ENCODE measurements around the gene CTCFL.
A peak's percentile ranks its signal among the peaks of the same experiment; 100 is the strongest.

CTCFL gene

DNA sequence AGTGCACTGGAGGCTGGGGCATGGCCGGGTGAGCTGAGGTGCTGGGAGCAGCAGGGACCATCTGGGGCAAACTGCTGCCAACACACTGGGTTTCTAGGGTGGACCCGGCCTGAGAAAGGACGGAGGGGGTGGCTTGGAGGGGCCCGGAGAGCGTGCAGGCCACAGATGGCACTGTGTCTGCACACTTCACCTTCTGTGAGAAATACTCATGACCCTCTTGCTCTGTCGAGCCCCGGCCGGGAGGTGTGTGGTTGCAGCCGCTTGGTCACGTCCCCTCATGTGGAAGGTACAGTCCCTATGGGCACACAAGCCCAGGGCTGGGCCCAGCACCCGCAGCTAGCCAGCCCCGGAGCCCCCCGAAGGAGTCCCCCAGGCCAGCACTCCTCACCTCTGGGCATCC lies 74.0 kb downstream of the CTCFL start:
- peak overlapping the region; percentile 15 for H3K4me3 ChIP-seq (ENCODE audit: low read depth, low read length)
- DNase-seq (ENCODE audit: low read depth) = no peak
- TF ChIP-seq, protein P1, sequence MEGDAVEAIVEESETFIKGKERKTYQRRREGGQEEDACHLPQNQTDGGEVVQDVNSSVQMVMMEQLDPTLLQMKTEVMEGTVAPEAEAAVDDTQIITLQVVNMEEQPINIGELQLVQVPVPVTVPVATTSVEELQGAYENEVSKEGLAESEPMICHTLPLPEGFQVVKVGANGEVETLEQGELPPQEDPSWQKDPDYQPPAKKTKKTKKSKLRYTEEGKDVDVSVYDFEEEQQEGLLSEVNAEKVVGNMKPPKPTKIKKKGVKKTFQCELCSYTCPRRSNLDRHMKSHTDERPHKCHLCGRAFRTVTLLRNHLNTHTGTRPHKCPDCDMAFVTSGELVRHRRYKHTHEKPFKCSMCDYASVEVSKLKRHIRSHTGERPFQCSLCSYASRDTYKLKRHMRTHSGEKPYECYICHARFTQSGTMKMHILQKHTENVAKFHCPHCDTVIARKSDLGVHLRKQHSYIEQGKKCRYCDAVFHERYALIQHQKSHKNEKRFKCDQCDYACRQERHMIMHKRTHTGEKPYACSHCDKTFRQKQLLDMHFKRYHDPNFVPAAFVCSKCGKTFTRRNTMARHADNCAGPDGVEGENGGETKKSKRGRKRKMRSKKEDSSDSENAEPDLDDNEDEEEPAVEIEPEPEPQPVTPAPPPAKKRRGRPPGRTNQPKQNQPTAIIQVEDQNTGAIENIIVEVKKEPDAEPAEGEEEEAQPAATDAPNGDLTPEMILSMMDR (IDR thresholded peaks at IDR 0.05; ENCODE audit: low read depth, low read length, missing control alignments) = no peak

DNA sequence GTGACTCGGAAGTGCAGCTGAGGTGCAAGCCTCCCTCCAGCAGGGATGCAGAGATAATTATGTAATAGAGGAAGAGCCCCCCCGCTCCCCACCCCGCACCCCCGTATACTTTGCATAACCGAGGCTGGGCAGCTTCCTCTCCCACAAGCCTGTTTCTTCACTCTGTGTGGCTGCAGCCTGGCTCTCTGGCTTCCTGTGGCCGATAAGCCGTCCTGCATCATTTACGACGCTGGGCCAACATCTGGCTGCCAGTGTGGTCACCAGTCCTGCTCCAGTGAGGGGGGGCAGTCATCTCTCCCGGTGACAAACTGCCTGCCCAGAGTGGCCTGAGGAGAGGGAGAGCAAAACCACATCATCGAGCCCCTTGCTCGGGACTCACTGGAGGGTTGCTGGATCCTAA lies 74.5 kb downstream of the CTCFL start:
- TF ChIP-seq, protein P1 (IDR thresholded peaks at IDR 0.05; ENCODE audit: low read depth, low read length, missing control alignments) = no peak
- H3K4me3 ChIP-seq (ENCODE audit: low read depth, low read length) = peak overlapping the region; percentile 15
- peak; percentile 61 for DNase-seq (ENCODE audit: low read depth)

DNA sequence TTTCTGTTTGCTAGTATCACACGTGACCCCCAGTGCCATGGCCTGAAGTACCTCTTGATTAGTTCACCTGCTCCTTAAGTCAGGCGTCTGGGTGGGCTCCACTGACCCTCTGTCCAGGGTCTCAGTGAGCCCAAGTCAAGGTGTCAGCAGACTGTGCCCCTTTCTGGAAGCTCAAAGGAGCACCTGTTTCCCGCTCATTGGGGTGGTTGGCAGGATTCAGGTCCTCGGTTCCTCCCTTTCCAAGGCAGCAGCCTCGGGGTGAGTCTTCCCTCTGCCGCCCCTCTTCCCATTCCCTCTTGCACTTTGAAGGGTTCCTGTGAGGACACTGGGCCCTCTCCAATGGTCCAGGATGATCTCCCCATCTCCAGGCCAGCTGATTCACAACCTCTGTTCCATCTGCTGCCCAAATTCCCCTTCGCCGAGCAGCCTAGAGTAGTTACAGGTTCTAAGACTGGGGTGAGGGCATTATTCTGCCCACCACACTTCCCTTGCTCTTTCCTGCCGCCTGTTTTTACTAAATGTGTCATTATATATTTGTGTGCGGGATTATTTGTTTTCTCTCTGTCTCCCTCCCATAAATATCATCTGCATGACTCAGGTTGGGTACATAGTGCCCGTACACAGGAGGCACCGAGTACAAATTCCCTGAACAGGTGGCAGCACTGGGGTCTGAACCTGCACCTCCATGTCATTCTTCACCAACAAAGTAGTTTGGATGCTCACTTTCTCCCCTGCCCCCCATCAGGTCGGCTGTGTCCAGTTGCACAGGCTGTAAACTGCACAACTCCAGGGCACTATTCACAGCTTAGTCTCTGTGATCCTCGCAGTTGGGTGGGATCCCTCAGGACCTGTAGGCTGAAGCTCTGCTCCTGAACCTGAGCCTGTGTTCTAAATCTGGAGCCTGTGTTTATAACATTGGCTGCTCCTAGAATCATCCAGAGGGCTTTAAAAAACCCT lies 75.3 kb downstream of the CTCFL start:
- no peak overlapping the region for H3K4me3 ChIP-seq (ENCODE audit: low read depth, low read length)
- no peak for DNase-seq (ENCODE audit: low read depth)
- TF ChIP-seq, protein P1 (IDR thresholded peaks at IDR 0.05; ENCODE audit: low read depth, low read length, missing control alignments) = no peak

DNA sequence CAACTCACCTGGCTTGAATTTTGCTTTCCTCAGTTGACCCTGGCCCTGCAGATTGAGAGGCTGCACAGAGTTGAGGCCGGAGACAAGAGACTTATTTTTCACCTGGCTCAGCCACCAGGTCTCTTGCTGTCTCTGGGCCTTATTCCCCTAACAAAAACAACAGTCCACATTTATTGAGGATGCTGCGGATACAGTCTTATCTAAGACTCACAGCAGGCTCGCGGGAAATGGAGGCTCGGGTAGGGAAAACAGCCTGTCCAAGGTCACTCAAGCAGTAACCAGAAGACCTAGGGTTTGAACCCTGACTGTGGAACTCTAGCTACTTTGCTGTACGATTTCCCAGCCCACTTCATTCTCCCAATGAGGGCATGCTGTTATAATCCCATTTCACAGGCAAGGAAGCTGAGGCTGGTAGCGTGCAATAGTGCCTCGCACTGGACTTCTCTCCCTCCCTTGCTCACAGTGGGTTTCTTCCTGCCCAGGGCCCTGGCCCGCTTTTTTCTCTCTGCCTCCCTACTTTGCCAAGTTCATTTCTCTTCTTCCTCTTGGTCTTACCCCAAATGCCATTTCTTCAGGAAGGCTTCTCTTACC lies 76.1 kb downstream of the CTCFL start:
- no peak overlapping the region for H3K4me3 ChIP-seq (ENCODE audit: low read depth, low read length)
- DNase-seq (ENCODE audit: low read depth) = no peak
- TF ChIP-seq, protein P1 (IDR thresholded peaks at IDR 0.05; ENCODE audit: low read depth, low read length, missing control alignments) = no peak

All from GM12864 (cell line).